Measurements from ENCODE around the gene MAG. TPM values are rescaled to one million over a fixed set of nuclear protein-coding genes. Genes with fewer than 3 reads are reported as not detected.

MAG gene
- total RNA-seq, 3 donors from 2014 or later = 4.2 TPM; not detected in 2

- H3K4me1 ChIP-seq = no peaks in the 10 kb centered on the region
- no peaks in the 10 kb centered on the region for H3K9me3 ChIP-seq
- TF ChIP-seq POLR2A (IDR thresholded peaks at IDR 0.05) (no peak), CTCF (IDR thresholded peaks at IDR 0.05) (no peak), POLR2AphosphoS5 (IDR thresholded peaks at IDR 0.05) (no peak)
- intact Hi-C loops (cut with DNase I; ENCODE audit: low total_unique reads) = no loop called here
- no peak overlapping the region for H3K4me3 ChIP-seq
- no peak for DNase-seq (ENCODE audit: low spot score in 2 of 2)
- peaks cover 0 to 11% of the 10 kb centered on the region in 2 donors for H3K27me3 ChIP-seq
- H3K27ac ChIP-seq = no peak overlapping the region
- no peaks in the 10 kb centered on the region for H3K36me3 ChIP-seq
Measured at GRCh38 chr19:35294328-35294727, 2.4 kb downstream of the MAG start.

- TF ChIP-seq POLR2A (IDR thresholded peaks at IDR 0.05) (no peak), CTCF (IDR thresholded peaks at IDR 0.05) (no peak), POLR2AphosphoS5 (IDR thresholded peaks at IDR 0.05) (no peak)
- no peaks in the 10 kb centered on the region for H3K36me3 ChIP-seq
- no peak for DNase-seq (ENCODE audit: low spot score in 2 of 2)
- no peak overlapping the region for H3K4me3 ChIP-seq
- no peaks in the 10 kb centered on the region for H3K4me1 ChIP-seq
- H3K27ac ChIP-seq = no peak overlapping the region
- H3K9me3 ChIP-seq = no peaks in the 10 kb centered on the region
- intact Hi-C loops (cut with DNase I; ENCODE audit: low total_unique reads) = no loop called here
- H3K27me3 ChIP-seq = peaks cover 0 to 11% of the 10 kb centered on the region in 2 donors
Measured at GRCh38 chr19:35294859-35295791, 3.2 kb downstream of the MAG start.

- Histone ChIP-seq H3K27me3 (peaks cover 0 to 11% of the 10 kb centered on the region in 2 donors), H3K4me3 (no peak overlapping the region), H3K27ac (no peak overlapping the region), H3K9me3 (no peaks in the 10 kb centered on the region), H3K4me1 (no peaks in the 10 kb centered on the region), H3K36me3 (no peaks in the 10 kb centered on the region)
- no peak for DNase-seq (ENCODE audit: low spot score in 2 of 2)
- TF ChIP-seq POLR2A (IDR thresholded peaks at IDR 0.05) (no peak), POLR2AphosphoS5 (IDR thresholded peaks at IDR 0.05) (no peak), CTCF (IDR thresholded peaks at IDR 0.05) (no peak)
- intact Hi-C loops (cut with DNase I; ENCODE audit: low total_unique reads) = no loop called here
Measured at GRCh38 chr19:35295792-35296462, 4.0 kb downstream of the MAG start.

GRCh38 chr19:35296644-35297514 lies 4.9 kb downstream of the MAG start:
- Histone ChIP-seq H3K9me3 (no peaks in the 10 kb centered on the region), H3K36me3 (no peaks in the 10 kb centered on the region), H3K27me3 (peaks cover 0 to 9% of the 10 kb centered on the region in 2 donors), H3K4me3 (no peak overlapping the region), H3K4me1 (no peaks in the 10 kb centered on the region), H3K27ac (no peak overlapping the region)
- intact Hi-C loops (cut with DNase I; ENCODE audit: low total_unique reads) = no loop called here
- DNase-seq (ENCODE audit: low spot score in 2 of 2) = no peak
- TF ChIP-seq CTCF (IDR thresholded peaks at IDR 0.05) (no peak), POLR2AphosphoS5 (IDR thresholded peaks at IDR 0.05) (no peak), POLR2A (IDR thresholded peaks at IDR 0.05) (no peak)

Data from breast epithelium (tissue), 4 donors.